ENCODE results near the gene DCDC2.

DNA sequence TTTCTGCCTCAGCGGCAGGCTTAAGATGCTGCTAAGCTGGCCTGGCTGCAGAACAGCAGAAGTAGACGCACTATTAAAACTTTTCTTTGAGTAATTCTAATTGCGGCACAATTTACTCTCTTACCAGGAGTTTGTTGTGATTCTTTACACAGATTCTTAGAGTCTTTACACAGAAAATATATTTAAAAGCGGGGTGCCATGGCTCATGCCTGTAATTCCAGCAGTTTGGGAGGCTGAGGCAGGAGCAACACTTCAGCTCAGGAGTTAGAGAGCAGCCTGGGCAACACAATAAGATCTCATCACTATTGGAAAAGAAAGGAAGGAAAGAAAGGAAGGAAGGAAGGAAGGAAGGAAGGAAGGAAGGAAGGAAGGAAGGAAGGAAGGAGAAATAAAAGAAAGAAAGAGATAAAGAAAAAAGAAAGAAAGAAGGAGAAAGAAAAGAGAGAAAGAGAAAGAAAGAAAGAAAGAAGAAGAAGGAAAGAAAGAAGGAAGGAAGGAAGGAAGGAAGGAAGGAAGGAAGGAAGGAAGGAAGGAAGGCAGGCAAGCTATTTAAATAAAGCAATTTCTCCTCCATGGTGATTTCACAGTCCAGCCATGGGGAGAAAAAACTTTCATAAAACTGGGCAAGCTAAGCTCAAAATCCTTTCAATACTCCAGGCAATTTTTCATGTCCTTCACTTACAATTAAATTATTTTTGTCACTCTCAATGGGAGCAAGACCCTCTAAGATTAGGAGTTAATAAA lies 23.8 kb upstream of the DCDC2 start:
- TF ChIP-seq ZNF384 (IDR thresholded peaks at IDR 0.05) = no peak
- TF ChIP-seq NFRKB (IDR thresholded peaks at IDR 0.05) = no peak

All from HEK293T (cell line).